ENCODE data around the gene ETV4. TPM values are rescaled to one million over a fixed set of nuclear protein-coding genes. Genes with fewer than 3 reads are reported as not detected.
A peak's percentile ranks its signal among the peaks of the same experiment; 100 is the strongest.

ETV4 gene
- polyA plus RNA-seq, 2 of the 4 experiments (the other 2 are of a cell fraction): 18.5 to 39.1 TPM

DNA sequence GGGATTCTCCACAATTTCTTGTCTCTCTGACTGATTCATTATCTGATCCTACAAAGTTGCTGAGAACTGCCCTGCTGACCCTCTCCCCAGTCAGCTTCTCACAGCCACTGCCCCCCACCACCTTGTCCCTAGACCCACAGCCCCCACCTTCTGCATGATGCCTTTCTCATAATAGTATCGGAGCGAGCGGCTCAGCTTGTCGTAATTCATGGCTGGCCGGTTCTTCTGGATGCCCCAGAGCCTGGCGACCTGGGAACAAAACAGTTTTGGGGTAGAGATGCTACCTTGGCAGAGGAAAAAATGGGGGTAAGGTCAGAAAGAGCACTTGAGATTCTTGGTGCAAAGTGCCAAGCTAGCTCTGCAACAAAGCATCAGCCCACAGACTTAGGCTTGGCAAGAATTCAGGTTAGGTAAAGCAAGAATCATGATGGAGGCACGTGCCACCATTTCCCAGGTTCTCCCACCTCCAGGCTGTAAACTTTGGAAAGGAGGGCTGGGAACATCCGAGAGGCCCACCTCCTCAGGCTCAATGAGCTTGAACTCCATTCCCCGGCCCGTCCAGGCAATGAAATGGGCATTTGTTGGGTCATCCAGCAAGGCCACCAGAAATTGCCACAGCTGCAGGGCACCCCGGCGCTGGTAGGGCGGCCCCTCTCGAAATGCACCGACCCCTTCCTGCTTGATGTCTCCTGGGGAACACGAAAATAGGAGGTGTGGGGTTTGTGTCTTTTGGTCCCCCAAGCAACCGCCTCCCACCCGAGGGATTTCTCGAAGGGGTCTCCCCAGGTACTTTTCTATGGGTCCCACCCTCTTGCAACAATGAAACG is 16.9 kb downstream of the ETV4 start:
- H3K4me2 ChIP-seq: no peak overlapping the region
- FAIRE-seq (no peak), DNase-seq (ENCODE audit: low read depth in 1 of 2, low spot score in 1 of 2) (no peak), ATAC-seq (no peak)
- H3K4me3 ChIP-seq: no peak overlapping the region
- peaks cover 31% of the 10 kb centered on the region for H3K4me1 ChIP-seq
- no peaks in the 10 kb centered on the region for H3K9me3 ChIP-seq
- CTCF ChIA-PET: interaction anchor here (1.2 to 7.8 kb wide), 5 partner anchors 9 to 135 kb away, joined by 3 to 57 read pairs (median 44); partner anchors contain the start of gene DHX8
- no peak overlapping the region for H3K27ac ChIP-seq
- POLR2A ChIA-PET: interaction anchor here (0.7 kb wide), 1 partner anchor 16 kb away, joined by 8 read pairs; no protein-coding TSS in a partner anchor
- TF ChIP-seq GATA3 (IDR thresholded peaks at IDR 0.05; ENCODE audit: borderline replicate concordance): no peak
- TF ChIP-seq MAFK (IDR thresholded peaks at IDR 0.05; ENCODE audit: partially characterized antibody): no peak
- 94% methylated on average over 20 of the region's 20 CpGs for WGBS (ENCODE audit: missing lambda C conversion rate)

DNA sequence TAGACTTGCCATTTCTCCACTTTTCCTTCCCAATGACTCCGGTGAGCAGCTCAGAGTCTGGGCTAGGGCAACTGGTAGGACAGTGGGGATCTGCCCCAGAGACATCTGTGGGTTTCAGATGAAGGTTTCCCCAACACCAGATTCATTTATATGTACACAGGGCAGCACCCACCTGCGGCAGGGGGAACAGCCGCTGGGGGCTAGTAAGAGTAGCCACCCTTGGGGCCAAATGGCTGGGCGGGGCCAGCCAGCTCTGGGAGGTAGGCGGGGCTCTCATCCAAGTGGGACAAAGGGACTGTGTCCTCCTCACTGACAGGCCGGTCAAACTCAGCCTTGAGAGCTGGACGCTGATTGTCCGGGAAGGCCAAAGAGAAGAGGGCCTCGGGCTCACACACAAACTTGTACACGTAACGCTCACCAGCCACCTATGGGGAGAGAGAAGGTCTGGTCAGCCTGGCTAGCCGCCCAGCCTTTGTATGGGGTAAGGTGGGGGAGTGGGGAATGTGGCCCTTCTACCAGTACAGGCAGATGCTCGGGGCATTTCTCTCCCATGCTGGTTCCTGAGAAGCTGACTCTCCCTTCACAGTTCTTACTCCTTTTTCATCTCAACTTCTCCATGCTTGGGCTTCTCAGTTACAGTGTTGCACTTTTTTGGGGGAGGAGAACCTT is 17.7 kb downstream of the ETV4 start:
- no peak overlapping the region for H3K4me3 ChIP-seq
- 85% methylated on average over 13 of the region's 13 CpGs for WGBS (ENCODE audit: missing lambda C conversion rate)
- FAIRE-seq: no peak
- peaks cover 31% of the 10 kb centered on the region for H3K4me1 ChIP-seq
- H3K27ac ChIP-seq: no peak overlapping the region
- peak in 1 of 2 experiments; percentile 27; a peak in 3 of 6 replicates for ATAC-seq
- ChIA-PET CTCF (interaction anchor here (0.9 to 7.8 kb wide), 7 partner anchors 8 to 165 kb away, joined by 3 to 57 read pairs (median 5); partner anchors contain the start of gene DHX8), POLR2A (interaction anchor here (0.7 kb wide), 1 partner anchor 17 kb away, joined by 8 read pairs; no protein-coding TSS in a partner anchor)
- no peaks in the 10 kb centered on the region for H3K9me3 ChIP-seq
- TF ChIP-seq RCOR1 (IDR thresholded peaks at IDR 0.05; ENCODE audit: low read depth, low read length): no peak
- no peak for TF ChIP-seq CHD2 (IDR thresholded peaks at IDR 0.05; ENCODE audit: low read length, partially characterized antibody)
- no peak for TF ChIP-seq TFCP2L1 (CRISPR knock-in tag; IDR thresholded peaks at IDR 0.05)
- TF ChIP-seq SREBF2 (IDR thresholded peaks at IDR 0.05): no peak
- no peak for TF ChIP-seq FOSB (CRISPR knock-in tag; IDR thresholded peaks at IDR 0.05)
- TF ChIP-seq, protein P1, sequence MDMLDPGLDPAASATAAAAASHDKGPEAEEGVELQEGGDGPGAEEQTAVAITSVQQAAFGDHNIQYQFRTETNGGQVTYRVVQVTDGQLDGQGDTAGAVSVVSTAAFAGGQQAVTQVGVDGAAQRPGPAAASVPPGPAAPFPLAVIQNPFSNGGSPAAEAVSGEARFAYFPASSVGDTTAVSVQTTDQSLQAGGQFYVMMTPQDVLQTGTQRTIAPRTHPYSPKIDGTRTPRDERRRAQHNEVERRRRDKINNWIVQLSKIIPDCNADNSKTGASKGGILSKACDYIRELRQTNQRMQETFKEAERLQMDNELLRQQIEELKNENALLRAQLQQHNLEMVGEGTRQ (IDR thresholded peaks at IDR 0.05): no peak
- no peak for DNase-seq (ENCODE audit: low read depth in 1 of 2, low spot score in 1 of 2)
- H3K4me2 ChIP-seq: no peak overlapping the region

DNA sequence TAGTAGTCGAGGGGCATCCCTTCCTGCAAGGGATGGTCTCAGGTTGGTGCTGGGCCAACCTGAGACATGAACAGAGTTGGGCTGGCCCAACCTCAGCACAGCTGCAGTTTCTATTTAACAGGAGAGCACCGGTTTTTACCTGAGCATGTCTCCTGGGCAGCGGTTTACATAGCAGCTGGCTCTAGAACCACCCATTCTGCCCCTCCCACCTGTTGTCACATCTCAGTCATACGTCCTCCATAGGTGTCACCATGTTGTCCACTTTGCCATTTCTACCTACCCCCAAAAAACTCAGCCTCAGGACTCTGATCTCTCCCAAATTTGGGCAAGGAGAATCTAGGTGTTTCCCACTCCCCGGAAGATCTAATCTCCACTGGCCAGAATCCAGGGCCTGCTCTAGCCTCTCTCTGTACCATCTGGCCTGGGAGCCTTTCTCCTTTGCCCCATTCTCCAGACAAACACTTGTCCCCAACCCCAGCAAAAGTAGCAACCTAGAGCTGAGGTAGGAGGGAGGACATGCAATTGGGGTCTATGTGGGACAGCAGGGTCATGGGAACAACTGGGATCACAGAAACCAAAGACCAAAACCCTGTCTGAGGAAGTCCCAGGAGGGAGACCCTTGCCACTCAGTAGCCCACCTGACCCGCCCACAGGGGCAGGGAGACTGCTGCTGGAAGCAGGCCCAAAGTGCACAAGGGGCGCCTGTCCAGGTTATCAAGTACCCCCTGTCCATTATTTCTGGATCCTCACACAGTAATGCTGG is 19.1 kb downstream of the ETV4 start:
- H3K27ac ChIP-seq: no peak overlapping the region
- H3K4me3 ChIP-seq: no peak overlapping the region
- H3K9me3 ChIP-seq: no peaks in the 10 kb centered on the region
- ATAC-seq (no peak), DNase-seq (ENCODE audit: low read depth in 1 of 2, low spot score in 1 of 2) (no peak), FAIRE-seq (no peak)
- WGBS (ENCODE audit: missing lambda C conversion rate): 89% methylated on average over 7 of the region's 7 CpGs
- CTCF ChIA-PET: interaction anchor here (0.6 to 7.8 kb wide), 11 partner anchors 9 to 239 kb away, joined by 3 to 57 read pairs (median 4); partner anchors contain the start of gene DHX8
- POLR2A ChIA-PET: interaction anchor here (0.8 kb wide), 1 partner anchor 43 kb away, joined by 3 read pairs; the partner anchor contains the start of gene DHX8
- peaks cover 28% of the 10 kb centered on the region for H3K4me1 ChIP-seq
- TF ChIP-seq FOSB (CRISPR knock-in tag; IDR thresholded peaks at IDR 0.05) (no peak), HOXB5 (CRISPR knock-in tag; IDR thresholded peaks at IDR 0.05) (no peak), SMC3 (IDR thresholded peaks at IDR 0.05) (no peak), ZNF302 (CRISPR knock-in tag; IDR thresholded peaks at IDR 0.05) (no peak), NFE2L2 (conservative IDR thresholded peaks at IDR 0.05; ENCODE audit: low read length) (no peak), HEYL (CRISPR knock-in tag; IDR thresholded peaks at IDR 0.05) (no peak), HOXA7 (CRISPR knock-in tag; IDR thresholded peaks at IDR 0.05) (no peak)
- TF ChIP-seq, protein P2, sequence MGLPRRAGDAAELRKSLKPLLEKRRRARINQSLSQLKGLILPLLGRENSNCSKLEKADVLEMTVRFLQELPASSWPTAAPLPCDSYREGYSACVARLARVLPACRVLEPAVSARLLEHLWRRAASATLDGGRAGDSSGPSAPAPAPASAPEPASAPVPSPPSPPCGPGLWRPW (IDR thresholded peaks at IDR 0.05): no peak
- TF ChIP-seq, protein P3, sequence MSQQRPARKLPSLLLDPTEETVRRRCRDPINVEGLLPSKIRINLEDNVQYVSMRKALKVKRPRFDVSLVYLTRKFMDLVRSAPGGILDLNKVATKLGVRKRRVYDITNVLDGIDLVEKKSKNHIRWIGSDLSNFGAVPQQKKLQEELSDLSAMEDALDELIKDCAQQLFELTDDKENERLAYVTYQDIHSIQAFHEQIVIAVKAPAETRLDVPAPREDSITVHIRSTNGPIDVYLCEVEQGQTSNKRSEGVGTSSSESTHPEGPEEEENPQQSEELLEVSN (IDR thresholded peaks at IDR 0.05; ENCODE audit: borderline replicate concordance, low read depth): no peak
- TF ChIP-seq, protein P4, sequence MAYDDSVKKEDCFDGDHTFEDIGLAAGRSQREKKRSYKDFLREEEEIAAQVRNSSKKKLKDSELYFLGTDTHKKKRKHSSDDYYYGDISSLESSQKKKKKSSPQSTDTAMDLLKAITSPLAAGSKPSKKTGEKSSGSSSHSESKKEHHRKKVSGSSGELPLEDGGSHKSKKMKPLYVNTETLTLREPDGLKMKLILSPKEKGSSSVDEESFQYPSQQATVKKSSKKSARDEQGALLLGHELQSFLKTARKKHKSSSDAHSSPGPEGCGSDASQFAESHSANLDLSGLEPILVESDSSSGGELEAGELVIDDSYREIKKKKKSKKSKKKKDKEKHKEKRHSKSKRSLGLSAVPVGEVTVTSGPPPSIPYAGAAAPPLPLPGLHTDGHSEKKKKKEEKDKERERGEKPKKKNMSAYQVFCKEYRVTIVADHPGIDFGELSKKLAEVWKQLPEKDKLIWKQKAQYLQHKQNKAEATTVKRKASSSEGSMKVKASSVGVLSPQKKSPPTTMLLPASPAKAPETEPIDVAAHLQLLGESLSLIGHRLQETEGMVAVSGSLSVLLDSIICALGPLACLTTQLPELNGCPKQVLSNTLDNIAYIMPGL (CRISPR knock-in tag; IDR thresholded peaks at IDR 0.05; ENCODE audit: borderline replicate concordance): no peak
- H3K4me2 ChIP-seq: no peak overlapping the region
